ENCODE results near the gene CDC42EP4. TPM values are rescaled to one million over a fixed set of nuclear protein-coding genes. Genes with fewer than 3 reads are reported as not detected.

The CDC42EP4 gene
- total RNA-seq, result 1 to 10 TPM; 1.1 to 1.8 TPM

GRCh38 chr17:73311781-73312641, at the start of gene CDC42EP4:
Gene CDC42EP4 (minus strand): TSS chr17:73312001. CDS start chr17:73286500, 25,501 bp downstream.
- DNase-seq (ENCODE audit: low spot score in 2 of 2) (peak; percentile 85 to 87), ATAC-seq (peak; percentile 94 to 96)
- Mint-ChIP-seq H3K36me3 (no peaks in the 10 kb centered on the region), H3K9me3 (no peaks in the 10 kb centered on the region), H3K27ac (no peak within 1 kb of the TSS)

GRCh38 chr17:73360961-73361761, 49.4 kb upstream of the CDC42EP4 start:
- DNase-seq (ENCODE audit: low spot score in 2 of 2), result no peak
- Mint-ChIP-seq H3K9me3 (no peaks in the 10 kb centered on the region), H3K36me3 (no peaks in the 10 kb centered on the region), H3K27ac (peak overlapping the region in 1 of 2 donors; percentile 50)
- ATAC-seq, result no peak

GRCh38 chr17:73359987-73360410, 48.2 kb upstream of the CDC42EP4 start:
- Mint-ChIP-seq H3K36me3 (no peaks in the 10 kb centered on the region), H3K27ac (peak overlapping the region in 1 of 2 donors; percentile 22), H3K9me3 (no peaks in the 10 kb centered on the region)
- DNase-seq (ENCODE audit: low spot score in 2 of 2), result no peak
- ATAC-seq, result no peak

- H3K9me3 Mint-ChIP-seq, result no peaks in the 10 kb centered on the region
- no peaks in the 10 kb centered on the region for H3K36me3 Mint-ChIP-seq
- H3K27ac Mint-ChIP-seq, result no peak overlapping the region
- ATAC-seq (no peak), DNase-seq (ENCODE audit: low spot score in 2 of 2) (no peak)
Measured at GRCh38 chr17:73359352-73359751, 47.6 kb upstream of the CDC42EP4 start.

- ATAC-seq, result no peak
- Mint-ChIP-seq H3K9me3 (no peaks in the 10 kb centered on the region), H3K36me3 (no peaks in the 10 kb centered on the region), H3K27ac (no peak overlapping the region)
- no peak for DNase-seq (ENCODE audit: low spot score in 2 of 2)
Measured at GRCh38 chr17:73358668-73359067, 46.9 kb upstream of the CDC42EP4 start.

- ATAC-seq (no peak), DNase-seq (ENCODE audit: low spot score in 2 of 2) (no peak)
- Mint-ChIP-seq H3K36me3 (no peaks in the 10 kb centered on the region), H3K9me3 (no peaks in the 10 kb centered on the region), H3K27ac (no peak overlapping the region)
Measured at GRCh38 chr17:73357981-73358380, 46.2 kb upstream of the CDC42EP4 start.

GRCh38 chr17:73357318-73357717, 45.5 kb upstream of the CDC42EP4 start:
- no peak for ATAC-seq
- no peak for DNase-seq (ENCODE audit: low spot score in 2 of 2)
- no peaks in the 10 kb centered on the region for H3K9me3 Mint-ChIP-seq
- no peak overlapping the region for H3K27ac Mint-ChIP-seq
- no peaks in the 10 kb centered on the region for H3K36me3 Mint-ChIP-seq

GRCh38 chr17:73356561-73357170, 44.9 kb upstream of the CDC42EP4 start:
- H3K27ac Mint-ChIP-seq, result no peak overlapping the region
- DNase-seq (ENCODE audit: low spot score in 2 of 2) (no peak), ATAC-seq (no peak)
- no peaks in the 10 kb centered on the region for H3K36me3 Mint-ChIP-seq
- no peaks in the 10 kb centered on the region for H3K9me3 Mint-ChIP-seq

- Mint-ChIP-seq H3K27ac (no peak overlapping the region), H3K9me3 (no peaks in the 10 kb centered on the region), H3K36me3 (no peaks in the 10 kb centered on the region)
- no peak for ATAC-seq
- DNase-seq (ENCODE audit: low spot score in 2 of 2), result no peak
Measured at GRCh38 chr17:73354423-73355284, 42.9 kb upstream of the CDC42EP4 start.

- Mint-ChIP-seq H3K36me3 (no peaks in the 10 kb centered on the region), H3K9me3 (no peaks in the 10 kb centered on the region), H3K27ac (no peak overlapping the region)
- ATAC-seq, result no peak
- DNase-seq (ENCODE audit: low spot score in 2 of 2), result no peak
Measured at GRCh38 chr17:73352261-73352660, 40.5 kb upstream of the CDC42EP4 start.

GRCh38 chr17:73351764-73352163, 40.0 kb upstream of the CDC42EP4 start:
- Mint-ChIP-seq H3K9me3 (no peaks in the 10 kb centered on the region), H3K36me3 (no peaks in the 10 kb centered on the region), H3K27ac (no peak overlapping the region)
- no peak for DNase-seq (ENCODE audit: low spot score in 2 of 2)
- ATAC-seq, result no peak

- DNase-seq (ENCODE audit: low spot score in 2 of 2) (no peak), ATAC-seq (no peak)
- H3K27ac Mint-ChIP-seq, result no peak overlapping the region
- no peaks in the 10 kb centered on the region for H3K36me3 Mint-ChIP-seq
- no peaks in the 10 kb centered on the region for H3K9me3 Mint-ChIP-seq
Measured at GRCh38 chr17:73350864-73351263, 39.1 kb upstream of the CDC42EP4 start.

GRCh38 chr17:73349647-73350046, 37.8 kb upstream of the CDC42EP4 start:
- no peak overlapping the region for H3K27ac Mint-ChIP-seq
- no peaks in the 10 kb centered on the region for H3K9me3 Mint-ChIP-seq
- no peak for ATAC-seq
- no peaks in the 10 kb centered on the region for H3K36me3 Mint-ChIP-seq
- no peak for DNase-seq (ENCODE audit: low spot score in 2 of 2)

GRCh38 chr17:73349138-73349537, 37.3 kb upstream of the CDC42EP4 start:
- Mint-ChIP-seq H3K36me3 (no peaks in the 10 kb centered on the region), H3K9me3 (no peaks in the 10 kb centered on the region), H3K27ac (no peak overlapping the region)
- ATAC-seq, result no peak
- DNase-seq (ENCODE audit: low spot score in 2 of 2), result no peak

GRCh38 chr17:73348829-73349095, 37.0 kb upstream of the CDC42EP4 start:
- ATAC-seq (no peak), DNase-seq (ENCODE audit: low spot score in 2 of 2) (no peak)
- H3K27ac Mint-ChIP-seq, result no peak overlapping the region
- H3K9me3 Mint-ChIP-seq, result no peaks in the 10 kb centered on the region
- no peaks in the 10 kb centered on the region for H3K36me3 Mint-ChIP-seq

GRCh38 chr17:73348018-73348828, 36.4 kb upstream of the CDC42EP4 start:
- no peaks in the 10 kb centered on the region for H3K36me3 Mint-ChIP-seq
- no peak for ATAC-seq
- no peaks in the 10 kb centered on the region for H3K9me3 Mint-ChIP-seq
- no peak overlapping the region for H3K27ac Mint-ChIP-seq
- DNase-seq (ENCODE audit: low spot score in 2 of 2), result no peak
